ENCODE data around the gene CSK.

Gene CSK

DNA sequence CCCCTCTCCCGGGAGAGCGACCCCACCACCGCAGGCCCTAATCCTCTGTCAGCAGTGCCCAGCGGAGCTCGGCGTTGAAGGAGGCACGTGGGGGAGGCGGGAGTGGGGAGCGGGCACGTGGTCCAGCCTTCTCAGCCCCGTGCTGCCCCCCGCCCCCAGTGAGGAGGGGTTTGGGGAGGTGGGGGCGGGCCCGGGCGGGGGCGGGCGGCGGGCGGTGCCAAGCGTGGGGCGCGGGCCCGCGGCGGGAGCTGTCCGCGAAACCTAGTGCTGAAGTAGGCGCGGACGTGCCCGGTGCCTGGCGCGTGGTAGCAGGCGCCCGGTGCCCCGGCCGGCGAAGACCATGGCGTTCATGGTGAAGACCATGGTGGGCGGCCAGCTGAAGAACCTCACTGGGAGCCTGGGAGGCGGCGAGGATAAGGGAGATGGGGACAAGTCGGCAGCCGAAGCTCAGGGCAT, 44.5 kb downstream of the CSK start, which contains the start of gene CPLX3:
TSS of gene CPLX3 (plus strand) at position 264 of the 456 bp plus-strand sequence. CDS start at position 341, 77 bp downstream.
- peak; percentile 74 for DNase-seq (ENCODE audit: low spot score)

GRCh38 chr15:74826921-74827320, 45.0 kb downstream of the CSK start:
- DNase-seq (ENCODE audit: low spot score), result no peak

DNA sequence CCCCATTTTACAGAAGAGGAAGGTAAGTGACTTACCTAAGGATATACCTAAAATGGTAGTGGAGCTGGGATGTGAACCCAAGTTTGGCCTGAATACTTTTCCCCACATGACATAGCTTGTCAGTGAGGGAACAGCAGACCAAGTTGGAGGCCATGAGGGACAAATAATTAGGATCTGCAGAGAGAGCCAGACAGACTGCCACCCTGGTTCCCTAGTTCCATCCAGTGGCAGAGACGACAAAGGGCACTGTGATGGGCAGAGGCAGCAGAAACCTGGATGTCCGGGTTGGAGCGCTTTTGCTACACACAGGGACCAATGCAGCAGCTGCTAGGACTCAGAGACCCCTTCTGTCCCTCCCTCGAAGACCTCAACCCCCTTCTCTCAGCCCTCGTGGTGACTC, 45.7 kb downstream of the CSK start:
- DNase-seq (ENCODE audit: low spot score), result no peak

DNA sequence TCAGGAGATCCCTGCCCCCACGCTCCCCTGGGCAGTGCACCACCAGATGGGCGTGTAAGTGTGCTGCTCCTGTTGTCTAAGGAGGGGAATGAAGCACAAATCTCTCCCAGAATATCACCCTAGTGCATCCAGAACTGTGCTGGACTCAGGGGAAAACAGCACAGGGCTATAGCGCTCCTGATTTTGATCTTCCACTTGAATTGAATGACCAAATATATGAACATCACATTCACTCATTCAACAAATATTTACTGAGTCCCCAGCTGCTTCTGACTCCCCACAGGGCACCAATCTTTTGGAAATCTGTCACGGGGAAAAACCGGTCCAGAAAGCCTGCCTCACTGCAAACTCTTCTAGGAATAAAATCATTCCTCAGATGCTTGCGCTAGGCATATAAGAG, 47.0 kb downstream of the CSK start:
- DNase-seq (ENCODE audit: low spot score), result no peak

DNA sequence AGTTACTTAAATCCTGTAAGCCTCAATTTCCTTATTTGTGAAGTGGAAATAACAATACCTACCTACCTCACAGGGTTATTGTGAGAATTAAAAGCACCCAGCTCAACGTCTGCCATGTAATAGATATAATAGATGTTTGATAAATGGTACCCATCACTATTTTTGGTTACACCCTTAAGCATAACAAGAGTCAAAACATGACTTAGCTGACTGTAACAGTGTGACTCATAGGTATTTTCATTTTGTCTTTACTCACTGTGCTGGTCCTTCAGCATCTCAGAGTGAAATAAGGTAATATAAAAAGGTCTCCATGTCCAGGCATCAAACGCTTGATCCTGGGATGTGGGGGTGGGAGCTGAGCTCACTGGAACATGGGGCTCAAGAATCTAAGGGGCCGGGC, 47.6 kb downstream of the CSK start:
- DNase-seq (ENCODE audit: low spot score), result no peak

DNA sequence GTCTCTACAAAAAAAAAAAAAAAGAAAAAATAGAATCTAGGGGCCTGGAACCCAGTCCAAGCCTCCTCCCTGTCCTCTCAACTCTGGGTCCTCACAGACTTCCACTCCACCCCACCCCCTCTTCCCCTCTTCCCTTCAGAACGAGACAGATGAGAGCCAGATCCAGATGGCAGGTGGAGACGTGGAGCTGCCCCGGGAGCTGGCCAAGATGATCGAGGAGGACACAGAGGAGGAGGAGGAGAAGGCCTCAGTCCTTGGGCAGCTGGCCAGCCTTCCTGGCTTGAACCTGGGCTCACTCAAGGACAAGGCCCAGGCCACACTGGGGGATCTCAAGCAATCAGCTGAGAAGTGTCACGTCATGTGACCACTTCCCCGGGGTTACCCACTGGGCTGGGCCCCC, 48.1 kb downstream of the CSK start:
- no peak for DNase-seq (ENCODE audit: low spot score)

DNA sequence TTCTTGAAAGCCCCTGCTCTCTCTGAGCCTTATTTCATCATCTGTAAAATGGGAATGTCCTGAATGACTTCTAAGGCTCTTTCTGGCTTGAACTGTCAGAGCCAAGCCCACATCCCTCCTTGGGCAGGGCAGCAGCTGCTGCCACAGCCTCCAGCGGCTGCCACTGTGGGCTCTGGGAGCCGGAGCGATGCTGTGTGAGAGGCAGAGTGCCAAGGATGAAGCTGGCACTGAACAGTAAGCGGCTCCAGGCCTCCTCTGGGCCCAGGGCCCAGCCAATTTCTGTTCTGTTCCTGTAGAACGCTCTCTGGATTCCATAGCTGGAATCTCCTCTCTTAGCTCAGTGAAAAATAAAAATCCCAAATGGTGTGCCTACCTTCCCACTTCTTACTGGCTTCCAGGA, 49.0 kb downstream of the CSK start:
- no peak for DNase-seq (ENCODE audit: low spot score)

- no peak for DNase-seq (ENCODE audit: low spot score)
Observed at GRCh38 chr15:74831813-74832495, 50.1 kb downstream of the CSK start.

DNA sequence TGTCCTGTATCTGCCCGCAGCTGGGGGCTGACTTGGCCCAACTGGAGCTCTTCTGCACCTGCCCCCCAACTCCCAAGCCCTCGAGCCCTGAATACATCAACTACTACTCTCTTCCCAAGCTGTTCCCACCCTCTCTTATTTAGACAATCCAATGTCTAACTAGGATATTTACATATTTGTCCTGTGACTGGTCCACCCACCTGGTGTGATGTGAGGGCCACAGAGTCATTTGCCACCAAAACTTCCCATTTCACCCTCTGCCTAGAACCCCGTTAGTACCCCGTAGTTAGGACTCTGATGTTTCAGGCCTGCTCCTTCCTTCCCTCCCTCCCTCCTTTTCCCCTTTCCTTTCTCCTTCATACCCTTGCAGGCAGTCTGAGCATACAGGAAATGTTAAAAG, 50.9 kb downstream of the CSK start:
- DNase-seq (ENCODE audit: low spot score), result no peak

DNA sequence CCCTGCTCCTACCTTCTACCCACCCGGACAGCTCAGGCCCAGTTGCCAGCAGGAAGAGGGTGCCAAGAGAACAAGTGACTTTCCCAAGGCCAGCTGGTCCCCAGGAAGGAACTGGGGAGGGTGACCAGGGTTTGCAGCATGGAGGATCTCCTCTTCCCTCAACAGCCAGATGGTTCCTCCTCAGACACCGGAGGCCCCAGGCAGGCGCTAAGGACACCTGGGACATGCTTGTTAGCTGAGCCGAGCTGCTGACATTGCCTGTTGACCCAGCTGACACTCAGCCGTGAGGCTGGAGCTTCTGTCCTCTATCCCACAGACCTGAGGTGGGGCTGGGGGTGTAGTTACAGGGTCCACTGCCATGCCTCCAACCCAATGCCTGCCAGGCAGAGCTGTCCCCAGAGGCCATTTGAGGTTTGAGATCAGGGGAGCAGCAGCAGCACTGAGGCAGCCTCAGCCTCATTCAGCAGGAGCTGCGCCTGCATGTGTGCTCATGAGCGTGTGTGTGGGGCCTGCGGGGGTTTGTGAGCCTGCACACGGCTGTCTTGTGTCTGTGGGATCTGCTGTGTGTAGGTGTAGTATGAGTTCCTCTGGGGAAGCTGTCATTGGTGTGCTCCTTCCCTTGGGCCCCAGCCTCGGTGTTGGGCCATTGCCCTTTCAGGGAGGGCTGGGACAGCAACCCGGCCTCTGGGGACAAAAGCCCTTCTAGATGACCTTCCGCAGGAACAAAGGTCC, 51.7 kb downstream of the CSK start:
- no peak for DNase-seq (ENCODE audit: low spot score)

DNA sequence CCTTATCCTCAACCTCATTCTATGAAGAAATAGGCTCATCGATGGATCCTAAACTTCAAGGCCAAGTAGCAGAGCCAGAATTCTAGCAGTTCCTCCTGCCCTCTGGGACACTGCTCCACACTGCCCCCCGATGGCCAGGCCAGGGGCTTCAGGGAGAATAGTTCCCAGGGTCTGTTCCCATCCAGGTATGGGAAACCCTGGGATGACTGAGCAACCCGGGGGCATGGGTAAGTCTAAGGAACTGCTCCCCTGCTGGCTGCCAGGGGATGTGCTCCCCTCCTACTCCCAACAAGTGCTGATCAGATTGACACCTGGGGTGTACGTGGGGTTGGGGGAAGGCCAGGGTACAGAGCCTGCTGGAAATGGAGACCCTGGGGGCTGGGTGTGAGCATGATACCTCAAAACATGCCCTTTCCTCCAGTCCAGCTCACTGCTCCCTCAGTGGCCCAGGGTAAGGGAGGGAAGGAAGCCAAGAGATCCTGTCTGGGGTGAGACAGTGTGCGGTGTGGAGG, 53.5 kb downstream of the CSK start:
- DNase-seq (ENCODE audit: low spot score), result peak; percentile 99

- DNase-seq (ENCODE audit: low spot score), result no peak
Observed at GRCh38 chr15:74836846-74837245, 55.0 kb downstream of the CSK start.

DNA sequence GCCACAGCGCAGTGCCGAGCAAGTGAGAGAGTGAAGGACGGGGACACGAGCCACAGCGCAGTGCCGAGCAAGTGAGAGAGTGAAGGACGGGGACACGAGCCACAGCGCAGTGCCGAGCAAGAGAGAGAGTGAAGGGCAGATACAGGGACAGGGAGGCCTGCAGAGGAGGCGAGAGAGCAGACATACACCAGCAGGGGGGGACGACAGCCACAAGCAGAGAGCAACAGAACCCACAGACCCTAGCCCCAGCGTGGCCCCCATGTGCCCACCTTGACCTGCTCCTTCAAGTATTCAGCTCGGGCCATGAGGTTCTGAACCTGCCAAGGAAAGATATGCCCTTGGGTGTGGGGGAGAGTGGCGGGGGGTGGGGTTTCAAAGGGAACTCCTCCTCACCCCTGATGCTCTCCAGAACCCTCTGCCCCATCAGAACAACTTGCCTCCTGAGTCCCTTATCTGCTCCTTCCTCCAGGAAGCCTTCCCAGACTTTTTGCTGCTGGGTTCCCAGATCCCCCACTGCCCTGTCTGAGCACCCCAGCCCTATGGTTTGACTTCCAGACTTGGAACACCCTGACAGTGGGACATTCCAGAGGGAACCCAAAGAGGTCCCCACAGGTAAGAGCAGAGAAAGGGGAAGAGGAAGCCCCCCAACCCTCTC, 55.7 kb downstream of the CSK start:
- no peak for DNase-seq (ENCODE audit: low spot score)

DNA sequence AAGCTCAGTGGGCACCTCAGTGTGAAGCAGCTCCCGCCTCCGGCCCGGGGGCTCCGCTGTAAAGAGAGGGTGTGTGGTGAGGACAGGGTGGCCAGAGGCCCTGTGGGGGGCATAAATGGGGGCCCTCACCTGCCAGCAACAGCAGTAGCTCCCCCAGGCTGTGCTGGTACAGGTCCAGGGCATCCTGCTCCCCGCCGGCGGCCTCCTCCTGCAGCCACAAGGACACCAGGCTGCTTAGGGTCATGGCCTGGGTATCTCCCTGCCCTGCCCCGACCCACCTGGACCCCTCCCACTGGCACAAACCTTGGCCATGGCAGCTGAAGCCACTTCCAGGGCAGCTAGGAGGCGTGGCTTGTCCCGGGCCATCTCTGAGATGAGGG, 56.2 kb downstream of the CSK start:
- no peak for DNase-seq (ENCODE audit: low spot score)

DNA sequence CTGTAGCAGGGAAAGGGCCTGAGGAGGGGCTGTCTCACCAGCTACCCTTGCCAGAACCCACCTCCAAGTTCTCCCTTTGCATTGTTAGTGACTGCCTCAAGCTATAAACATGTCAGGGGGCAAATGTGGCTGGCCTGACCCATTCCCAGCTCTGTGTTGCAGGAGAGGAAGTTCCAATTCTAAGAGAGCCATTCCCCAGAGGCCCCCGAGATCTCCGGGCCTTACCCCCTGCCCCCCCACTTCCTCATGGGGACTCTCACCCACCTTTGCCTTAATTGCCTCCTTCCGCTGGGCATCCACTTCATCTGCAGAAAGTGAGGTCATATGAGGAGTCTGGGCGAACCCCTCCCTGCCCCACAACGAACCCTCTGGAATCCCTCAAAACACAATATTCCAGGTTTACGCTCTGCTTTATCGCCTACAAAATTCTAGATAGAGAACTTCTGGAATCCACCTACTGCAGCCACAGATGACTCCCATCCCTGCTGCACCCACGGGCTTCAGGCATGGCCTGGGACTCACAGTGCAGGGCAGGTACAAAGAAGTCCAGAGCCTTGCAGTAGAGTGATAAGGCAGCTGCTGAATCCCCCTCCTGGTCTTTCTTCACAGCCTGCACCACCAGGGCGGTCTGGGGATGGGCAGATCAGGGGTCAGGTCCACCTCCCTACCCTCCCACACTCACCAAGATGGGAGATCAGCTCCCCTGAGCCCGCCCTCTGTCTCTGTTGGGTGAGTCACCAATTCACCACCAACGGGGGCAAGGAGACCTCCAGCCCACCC, 57.1 kb downstream of the CSK start:
- DNase-seq (ENCODE audit: low spot score), result no peak

- DNase-seq (ENCODE audit: low spot score), result no peak
Observed at GRCh38 chr15:74839526-74840395, 57.9 kb downstream of the CSK start.

GRCh38 chr15:74840851-74841775, 59.2 kb downstream of the CSK start:
- DNase-seq (ENCODE audit: low spot score), result no peak

GRCh38 chr15:74841891-74842373, 60.1 kb downstream of the CSK start:
- no peak for DNase-seq (ENCODE audit: low spot score)

GRCh38 chr15:74842581-74843444, 60.9 kb downstream of the CSK start, which contains the start of gene ULK3:
Gene ULK3 (minus strand): TSS chr15:74843156. CDS start chr15:74843105, 51 bp downstream.
- DNase-seq (ENCODE audit: low spot score), result peak; percentile 99

Data from HuH-7.5 (cell line).